Measurements from ENCODE around the gene PLCB1.

GRCh38 chr20:8393381-8393780 is 261.3 kb downstream of the PLCB1 start:
- TF ChIP-seq CTCF (IDR thresholded peaks at IDR 0.05; ENCODE audit: low read depth, low read length, poor library complexity, severe bottlenecking) (no peak), EZH2phosphoT487 (IDR thresholded peaks at IDR 0.05; ENCODE audit: borderline replicate concordance, low read length) (no peak)
